HepG2 (cell line): ENCODE measurements around the gene FAM53B. TPM values are rescaled to one million over a fixed set of nuclear protein-coding genes. Genes with fewer than 3 reads are reported as not detected.
A peak's percentile ranks its signal among the peaks of the same experiment; 100 is the strongest.

Source experiments
- HMGXB4 ChIP-seq, 2 experiments: sonication (generic) in 1 of 2; formaldehyde crosslinking in 1 of 2; IDR thresholded peaks; 2 replicates each; pipeline versions ENCODE4 v1.4.0 to v1.6.1; 2018 to 2020; ENCODE audit warnings: missing genetic modification reagents in 2 of 2, borderline replicate concordance in 1 of 2, low read depth in 1 of 2, mild to moderate bottlenecking in 1 of 2, missing biosample characterization in 1 of 2
- HNF1A ChIP-seq, 2 experiments: sonication (generic) in 1 of 2; formaldehyde crosslinking in 1 of 2; IDR thresholded peaks; 2 replicates each; pipeline versions ENCODE4 v1.4.0 to v1.6.1; 2016 to 2020; ENCODE audit warnings: borderline replicate concordance in 1 of 2, low read depth in 1 of 2, mild to moderate bottlenecking in 1 of 2, missing genetic modification reagents in 1 of 2
- POGZ ChIP-seq: sonication (generic); formaldehyde crosslinking; IDR thresholded peaks from 2 replicates; pipeline ENCODE4 v1.4.0; 2020; ENCODE audit warnings: mild to moderate bottlenecking, missing genetic modification reagents
- PPARG ChIP-seq: conservative IDR thresholded peaks from 2 replicates; pipeline ENCODE4 v1.6.1; 2016; ENCODE audit warnings: missing biosample characterization, missing genetic modification reagents
- RBM22 ChIP-seq: fragments of 200-400 bp; formaldehyde crosslinking; optimal IDR thresholded peaks from 2 replicates; pipeline ENCODE3; 2017; ENCODE audit warnings: mild to moderate bottlenecking, low read length, moderate library complexity
- REPIN1 ChIP-seq: sonication (generic); formaldehyde crosslinking; IDR thresholded peaks from 2 replicates; pipeline ENCODE4 v1.8.0; 2022; ENCODE audit warnings: missing genetic modification reagents, low read depth, mild to moderate bottlenecking, borderline replicate concordance
- SOX5 ChIP-seq: IDR thresholded peaks from 2 replicates; pipeline ENCODE4 v1.6.1; 2016; ENCODE audit warnings: borderline replicate concordance
- SRSF1 ChIP-seq: fragments of 200-400 bp; formaldehyde crosslinking; optimal IDR thresholded peaks from 2 replicates; pipeline ENCODE3; 2017; ENCODE audit warnings: mild to moderate bottlenecking, low read depth, low read length, moderate library complexity
- TEAD3 ChIP-seq: optimal IDR thresholded peaks from 2 replicates; pipeline ENCODE3; 2016; ENCODE audit warnings: borderline replicate concordance
- ZEB1 ChIP-seq: IDR thresholded peaks from 2 replicates; pipeline ENCODE4 v1.6.1; 2012; ENCODE audit warnings: mild to moderate bottlenecking, low read depth, inconsistent platforms; ENCODE audit not compliant: insufficient replicate concordance
- ZFP36L1 ChIP-seq: sonication (generic); formaldehyde crosslinking; IDR thresholded peaks from 2 replicates; pipeline ENCODE4 v1.8.0; 2022; ENCODE audit warnings: mild to moderate bottlenecking, missing genetic modification reagents, moderate library complexity
- ZNF263 ChIP-seq: sonication (generic); formaldehyde crosslinking; IDR thresholded peaks from 2 replicates; pipeline ENCODE4 v1.4.0; 2020; ENCODE audit warnings: missing genetic modification reagents
- ZXDC ChIP-seq: sonication (generic); formaldehyde crosslinking; IDR thresholded peaks from 2 replicates; pipeline ENCODE4 v1.5.0; 2020; ENCODE audit warnings: mild to moderate bottlenecking, missing genetic modification reagents
- polyA plus RNA-seq, 8 experiments: library from polyadenylated mRNA; depleted of rRNA in 3 of 8; stranded (reverse) in 7 of 8; unstranded in 1 of 8; fragments of >200 nt; fragmentation: Illumina TruSeq in 4 of 8; extraction: Trizol in 4 of 8; gene quantifications; 2 replicates each; pipeline versions ENCODE4 v1.2.1 to v1.2.3, GENCODE V29; 2011 to 2016; ENCODE audit warnings: low read depth in 4 of 8, missing spikeins in 1 of 8, mixed read lengths in 1 of 8; ENCODE audit not compliant: insufficient read depth in 1 of 8
- total RNA-seq, 5 experiments: library from RNA; depleted of rRNA; stranded (reverse); fragments of >200 nt; fragmentation: Illumina TruSeq; extraction: Trizol; gene quantifications; 2 replicates each; pipeline ENCODE4 v1.2.3, GENCODE V29; 2016; ENCODE audit warnings: low read depth in 1 of 5

FAM53B gene
- total and polyA plus RNA-seq, 2 of the 13 experiments (the other 11 are each of a cell fraction or from before 2014, with no cell fraction given): 6.4 to 19.3 TPM

- TF ChIP-seq ZXDC (CRISPR knock-in tag) (no peak), POGZ (CRISPR knock-in tag) (no peak; the same call in 1 of the 2 replicates), ZNF263 (CRISPR knock-in tag) (peak; percentile 51; the same call in 1 of the 2 replicates), TEAD3 (no peak), REPIN1 (CRISPR knock-in tag) (no peak), RBM22 (no peak), HMGXB4 (CRISPR knock-in tag; IDR thresholded peaks at IDR 0.05; ENCODE audit: borderline replicate concordance in 1 of 2, low read depth in 1 of 2) (0 out of 4 replicates have a peak, but pooled peaks of 1 of the 2 experiments have one; percentile 57), SRSF1 (peak; percentile 57), ZFP36L1 (CRISPR knock-in tag) (no peak), HNF1A (IDR thresholded peaks at IDR 0.05; ENCODE audit: low read depth) (no peak), HNF1A (CRISPR knock-in tag; IDR thresholded peaks at IDR 0.05; ENCODE audit: borderline replicate concordance) (0 out of 2 replicates have a peak, but pooled peaks have one; percentile 18), ZEB1 (no peak), SOX5 (peak; percentile 29; the same call in 1 of the 2 replicates), PPARG (CRISPR knock-in tag) (no peak)
Observed at GRCh38 chr10:124605856-124606812, 138.0 kb downstream of the FAM53B start (continued).
